GM23338 (cell line): ENCODE measurements around the gene TOX2.

Experiments used
- EZH2 ChIP-seq: fragments of 200-600 bp; sonication (generic); IDR thresholded peaks from one replicate; pipeline ENCODE4 v1.8.0; 2017; ENCODE audit warnings: antibody characterized with exemption, mild to moderate bottlenecking, low read depth; ENCODE audit not compliant: unreplicated experiment
- TF ChIP-seq, protein P1 (sequence below), 2 experiments: fragments of 200-600 bp in 1 of 2; sonication (generic) in 1 of 2; conservative IDR thresholded peaks; 2 replicates each; pipeline versions ENCODE4 v1.5.1 to v1.6.1; 2016 to 2017; ENCODE audit warnings: antibody characterized with exemption in 2 of 2, low read depth in 2 of 2, mild to moderate bottlenecking in 2 of 2, moderate library complexity in 1 of 2
- TF ChIP-seq, protein P2 (sequence below): IDR thresholded peaks from 2 replicates; pipeline ENCODE4 v1.6.1; 2016; ENCODE audit warnings: antibody characterized with exemption

DNA sequence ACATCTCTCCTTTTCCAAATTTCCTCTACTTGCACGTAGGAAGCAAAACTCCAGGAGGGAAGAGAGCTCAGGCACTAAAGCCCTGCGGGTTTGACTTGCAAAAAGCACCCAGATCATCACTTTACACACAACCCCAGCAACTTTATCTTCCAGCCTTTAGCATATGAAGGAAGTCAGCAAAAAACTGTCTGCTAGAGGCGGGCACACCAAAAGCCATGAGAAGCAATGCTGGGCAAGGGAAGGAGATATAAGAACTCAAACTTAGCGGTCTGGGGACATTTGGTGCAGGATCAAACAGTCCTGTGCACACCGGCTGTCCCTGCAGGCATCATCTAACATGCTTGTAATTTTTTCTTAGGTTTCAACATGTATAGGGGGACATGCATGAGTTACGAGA lies 159.0 kb downstream of the TOX2 start:
- TF ChIP-seq, protein P1, sequence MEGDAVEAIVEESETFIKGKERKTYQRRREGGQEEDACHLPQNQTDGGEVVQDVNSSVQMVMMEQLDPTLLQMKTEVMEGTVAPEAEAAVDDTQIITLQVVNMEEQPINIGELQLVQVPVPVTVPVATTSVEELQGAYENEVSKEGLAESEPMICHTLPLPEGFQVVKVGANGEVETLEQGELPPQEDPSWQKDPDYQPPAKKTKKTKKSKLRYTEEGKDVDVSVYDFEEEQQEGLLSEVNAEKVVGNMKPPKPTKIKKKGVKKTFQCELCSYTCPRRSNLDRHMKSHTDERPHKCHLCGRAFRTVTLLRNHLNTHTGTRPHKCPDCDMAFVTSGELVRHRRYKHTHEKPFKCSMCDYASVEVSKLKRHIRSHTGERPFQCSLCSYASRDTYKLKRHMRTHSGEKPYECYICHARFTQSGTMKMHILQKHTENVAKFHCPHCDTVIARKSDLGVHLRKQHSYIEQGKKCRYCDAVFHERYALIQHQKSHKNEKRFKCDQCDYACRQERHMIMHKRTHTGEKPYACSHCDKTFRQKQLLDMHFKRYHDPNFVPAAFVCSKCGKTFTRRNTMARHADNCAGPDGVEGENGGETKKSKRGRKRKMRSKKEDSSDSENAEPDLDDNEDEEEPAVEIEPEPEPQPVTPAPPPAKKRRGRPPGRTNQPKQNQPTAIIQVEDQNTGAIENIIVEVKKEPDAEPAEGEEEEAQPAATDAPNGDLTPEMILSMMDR (conservative IDR thresholded peaks at IDR 0.05; ENCODE audit: low read depth in 2 of 2), result no peak
- TF ChIP-seq, protein P2, sequence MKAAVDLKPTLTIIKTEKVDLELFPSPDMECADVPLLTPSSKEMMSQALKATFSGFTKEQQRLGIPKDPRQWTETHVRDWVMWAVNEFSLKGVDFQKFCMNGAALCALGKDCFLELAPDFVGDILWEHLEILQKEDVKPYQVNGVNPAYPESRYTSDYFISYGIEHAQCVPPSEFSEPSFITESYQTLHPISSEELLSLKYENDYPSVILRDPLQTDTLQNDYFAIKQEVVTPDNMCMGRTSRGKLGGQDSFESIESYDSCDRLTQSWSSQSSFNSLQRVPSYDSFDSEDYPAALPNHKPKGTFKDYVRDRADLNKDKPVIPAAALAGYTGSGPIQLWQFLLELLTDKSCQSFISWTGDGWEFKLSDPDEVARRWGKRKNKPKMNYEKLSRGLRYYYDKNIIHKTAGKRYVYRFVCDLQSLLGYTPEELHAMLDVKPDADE, result no peak
- no peak for TF ChIP-seq EZH2
